ENCODE measurements around the gene PITX1.

PITX1 gene

DNA sequence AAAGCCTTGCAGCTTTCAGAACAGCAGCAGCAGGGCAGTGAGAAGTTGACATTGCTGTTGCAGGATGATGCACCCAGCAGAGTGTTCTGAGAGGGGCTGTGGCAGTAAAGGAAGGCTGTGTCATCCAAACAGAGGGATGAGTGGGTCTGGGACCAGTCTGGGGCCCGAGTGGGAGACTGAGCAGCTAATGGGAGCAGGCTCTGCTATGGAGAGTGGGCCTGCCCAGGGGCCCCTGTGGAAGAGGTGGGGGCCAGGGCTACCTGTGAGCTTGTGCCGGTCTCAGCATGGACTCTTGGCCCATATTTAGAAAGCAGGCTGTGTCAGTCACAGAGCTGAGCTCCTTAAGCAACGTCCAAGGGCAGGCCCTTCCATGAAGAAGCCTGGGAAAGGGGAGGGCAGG is 26.0 kb upstream of the PITX1 start:
- Histone ChIP-seq H3K27ac (ENCODE audit: low read length) (no peak overlapping the region), H3K9ac (ENCODE audit: low read length) (no peak overlapping the region), H3K36me3 (ENCODE audit: control insufficient read depth, low read depth, low read length) (no peaks in the 10 kb centered on the region), H3K4me1 (ENCODE audit: control insufficient read depth, low read depth, low read length) (no peaks in the 10 kb centered on the region), H3K9me3 (ENCODE audit: control insufficient read depth, low read depth, low read length) (no peaks in the 10 kb centered on the region), H3K4me3 (ENCODE audit: low read length) (no peak overlapping the region), H3K27me3 (ENCODE audit: control insufficient read depth, insufficient read depth, low read length) (peaks cover 11% of the 10 kb centered on the region)

DNA sequence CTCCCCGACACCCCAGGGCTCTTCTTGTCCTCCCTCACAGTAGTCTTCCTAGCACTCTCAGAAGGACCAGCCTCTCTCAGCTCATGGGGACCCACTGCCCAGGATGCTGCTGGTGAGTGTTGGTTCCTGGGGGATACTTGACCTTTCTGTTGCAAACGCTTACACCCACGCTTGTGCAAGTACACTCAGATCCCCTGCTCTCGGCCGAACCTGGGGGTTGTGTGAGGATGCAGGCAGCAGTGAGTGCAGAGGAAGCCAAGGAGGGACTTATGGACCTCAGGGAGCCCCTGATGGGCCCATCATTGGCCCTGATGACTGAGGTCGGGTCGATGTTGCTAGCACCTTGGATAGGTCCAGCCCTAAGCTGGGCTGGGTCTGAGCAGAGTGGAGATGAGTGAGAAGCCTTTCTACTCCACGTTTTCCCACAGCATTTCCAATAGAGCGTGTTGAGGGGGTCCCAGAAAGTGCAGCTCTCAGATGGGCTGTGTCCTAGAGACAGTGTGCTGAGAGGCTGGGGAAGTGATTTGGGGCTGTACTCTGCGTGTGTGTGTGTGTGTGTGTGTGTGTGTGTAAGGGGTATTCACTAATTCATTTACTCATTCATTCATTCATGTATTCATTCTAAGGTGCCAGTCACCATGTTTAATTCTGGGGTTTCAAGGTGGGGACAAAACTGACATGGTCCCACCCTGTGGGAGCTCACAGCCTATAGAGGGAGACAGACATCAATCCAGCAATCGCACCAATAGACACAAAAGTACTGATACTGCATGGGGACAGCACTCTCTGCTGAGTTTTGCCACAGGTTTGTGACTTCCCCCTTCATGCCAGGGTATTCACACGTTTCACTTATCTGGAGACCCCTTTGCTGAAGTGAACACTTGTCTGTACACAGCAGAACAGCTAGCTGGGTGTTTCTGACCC is 25.2 kb upstream of the PITX1 start:
- Histone ChIP-seq H3K9ac (ENCODE audit: low read length) (no peak overlapping the region), H3K4me1 (ENCODE audit: control insufficient read depth, low read depth, low read length) (no peaks in the 10 kb centered on the region), H3K27me3 (ENCODE audit: control insufficient read depth, insufficient read depth, low read length) (peaks cover 11% of the 10 kb centered on the region), H3K4me3 (ENCODE audit: low read length) (no peak overlapping the region), H3K9me3 (ENCODE audit: control insufficient read depth, low read depth, low read length) (no peaks in the 10 kb centered on the region), H3K27ac (ENCODE audit: low read length) (no peak overlapping the region), H3K36me3 (ENCODE audit: control insufficient read depth, low read depth, low read length) (no peaks in the 10 kb centered on the region)

DNA sequence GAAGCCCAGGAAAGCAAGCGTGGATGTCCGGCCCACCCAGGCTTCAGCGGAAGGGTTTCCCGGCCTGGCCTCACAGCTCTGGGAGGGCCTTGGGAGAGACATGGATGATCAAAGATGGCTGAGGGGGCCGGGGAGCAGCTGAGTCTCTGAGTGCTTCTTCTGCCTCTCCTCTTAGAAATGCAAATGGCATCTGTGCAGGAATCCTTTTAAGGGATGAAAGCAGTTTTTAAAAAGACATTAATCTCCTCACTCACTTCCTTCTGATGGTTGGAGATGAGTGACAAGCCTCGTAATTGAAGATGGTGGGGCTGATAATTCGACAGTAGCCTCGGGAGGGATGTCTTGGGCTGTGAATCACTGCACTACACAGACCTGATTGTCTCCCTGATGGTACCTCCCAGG is 24.3 kb upstream of the PITX1 start:
- Histone ChIP-seq H3K9me3 (ENCODE audit: control insufficient read depth, low read depth, low read length) (no peaks in the 10 kb centered on the region), H3K4me3 (ENCODE audit: low read length) (no peak overlapping the region), H3K27ac (ENCODE audit: low read length) (no peak overlapping the region), H3K27me3 (ENCODE audit: control insufficient read depth, insufficient read depth, low read length) (peaks cover 20% of the 10 kb centered on the region), H3K9ac (ENCODE audit: low read length) (no peak overlapping the region), H3K36me3 (ENCODE audit: control insufficient read depth, low read depth, low read length) (no peaks in the 10 kb centered on the region), H3K4me1 (ENCODE audit: control insufficient read depth, low read depth, low read length) (no peaks in the 10 kb centered on the region)

DNA sequence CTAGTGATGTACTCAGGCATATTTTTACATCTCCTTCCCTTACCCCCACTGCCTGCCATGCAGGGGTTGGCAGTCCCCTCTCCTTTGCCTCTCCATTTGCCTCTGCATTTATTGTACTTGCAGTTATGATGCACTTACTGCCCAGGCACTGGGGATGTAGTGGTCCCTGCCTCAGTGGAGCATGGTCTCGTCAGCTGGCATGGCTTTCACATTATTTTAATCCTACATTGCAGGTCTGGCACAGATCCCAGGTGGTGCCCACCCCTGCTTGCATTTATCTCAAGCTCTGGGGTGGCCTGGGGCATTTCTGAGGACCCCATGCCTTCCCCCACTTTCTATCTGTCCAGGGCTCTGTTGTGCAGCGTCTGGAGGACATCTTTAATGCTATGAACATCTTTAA is 23.2 kb upstream of the PITX1 start:
- Histone ChIP-seq H3K36me3 (ENCODE audit: control insufficient read depth, low read depth, low read length) (no peaks in the 10 kb centered on the region), H3K4me1 (ENCODE audit: control insufficient read depth, low read depth, low read length) (no peaks in the 10 kb centered on the region), H3K27me3 (ENCODE audit: control insufficient read depth, insufficient read depth, low read length) (peaks cover 31% of the 10 kb centered on the region), H3K9ac (ENCODE audit: low read length) (no peak overlapping the region), H3K9me3 (ENCODE audit: control insufficient read depth, low read depth, low read length) (no peaks in the 10 kb centered on the region), H3K27ac (ENCODE audit: low read length) (no peak overlapping the region), H3K4me3 (ENCODE audit: low read length) (no peak overlapping the region)

DNA sequence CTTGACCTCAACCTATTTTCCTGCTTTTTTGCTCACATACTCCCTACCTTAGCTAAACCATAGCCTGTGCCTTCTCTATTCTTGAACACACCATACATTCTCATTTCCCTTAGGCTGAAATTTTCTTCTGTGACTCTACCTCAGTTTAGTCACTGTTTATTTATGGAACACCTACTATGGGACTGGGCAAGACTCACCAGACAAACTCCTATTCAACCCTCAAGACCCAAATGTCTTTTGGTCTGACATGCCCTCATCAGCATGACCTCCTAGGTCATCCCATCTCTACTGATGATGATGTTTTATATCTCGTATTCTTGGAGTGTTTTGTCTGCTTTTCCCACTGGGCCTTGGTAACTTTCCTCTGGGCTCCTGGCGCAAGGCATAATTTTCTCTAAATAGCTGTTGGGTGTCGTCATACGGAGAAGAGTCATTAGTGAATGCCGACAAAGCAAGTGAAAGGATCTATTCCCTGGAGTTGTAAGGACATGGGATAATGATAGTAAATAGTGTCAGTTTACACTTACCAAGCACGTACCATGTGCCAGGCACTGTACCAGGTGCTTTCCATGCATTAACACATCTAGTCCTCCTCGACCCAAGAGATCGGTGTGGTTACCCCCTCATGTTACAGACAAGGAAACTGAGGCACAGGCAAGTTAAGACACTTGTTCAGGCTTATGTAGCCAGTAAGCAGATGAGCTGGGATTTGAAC is 22.4 kb upstream of the PITX1 start:
- H3K27me3 ChIP-seq (ENCODE audit: control insufficient read depth, insufficient read depth, low read length): peaks cover 38% of the 10 kb centered on the region
- no peaks in the 10 kb centered on the region for H3K36me3 ChIP-seq (ENCODE audit: control insufficient read depth, low read depth, low read length)
- no peak overlapping the region for H3K27ac ChIP-seq (ENCODE audit: low read length)
- H3K9ac ChIP-seq (ENCODE audit: low read length): no peak overlapping the region
- H3K9me3 ChIP-seq (ENCODE audit: control insufficient read depth, low read depth, low read length): no peaks in the 10 kb centered on the region
- H3K4me3 ChIP-seq (ENCODE audit: low read length): no peak overlapping the region
- no peaks in the 10 kb centered on the region for H3K4me1 ChIP-seq (ENCODE audit: control insufficient read depth, low read depth, low read length)

DNA sequence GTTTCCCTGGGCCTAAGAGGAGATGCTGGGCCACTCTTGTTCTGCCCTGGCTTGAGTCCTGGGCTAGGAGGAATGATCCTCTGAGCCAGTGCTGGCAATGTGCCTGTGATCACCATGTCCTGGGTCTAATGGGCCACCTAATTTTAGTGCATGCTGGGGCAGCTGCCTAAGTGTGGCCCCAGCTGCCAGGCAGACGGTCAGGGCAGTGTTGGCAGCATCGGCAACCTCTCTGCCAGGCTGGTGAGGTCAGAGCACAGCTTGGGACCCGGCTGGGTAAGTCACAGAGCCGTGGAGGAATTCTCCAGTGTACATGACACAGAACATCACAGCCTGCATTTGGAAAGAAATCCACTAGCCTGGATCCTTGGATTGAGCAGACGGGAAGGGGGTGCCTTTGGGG is 21.4 kb upstream of the PITX1 start:
- Histone ChIP-seq H3K27ac (ENCODE audit: low read length) (no peak overlapping the region), H3K4me3 (ENCODE audit: low read length) (no peak overlapping the region), H3K4me1 (ENCODE audit: control insufficient read depth, low read depth, low read length) (no peaks in the 10 kb centered on the region), H3K36me3 (ENCODE audit: control insufficient read depth, low read depth, low read length) (no peaks in the 10 kb centered on the region), H3K9me3 (ENCODE audit: control insufficient read depth, low read depth, low read length) (no peaks in the 10 kb centered on the region), H3K27me3 (ENCODE audit: control insufficient read depth, insufficient read depth, low read length) (peaks cover 49% of the 10 kb centered on the region), H3K9ac (ENCODE audit: low read length) (no peak overlapping the region)

DNA sequence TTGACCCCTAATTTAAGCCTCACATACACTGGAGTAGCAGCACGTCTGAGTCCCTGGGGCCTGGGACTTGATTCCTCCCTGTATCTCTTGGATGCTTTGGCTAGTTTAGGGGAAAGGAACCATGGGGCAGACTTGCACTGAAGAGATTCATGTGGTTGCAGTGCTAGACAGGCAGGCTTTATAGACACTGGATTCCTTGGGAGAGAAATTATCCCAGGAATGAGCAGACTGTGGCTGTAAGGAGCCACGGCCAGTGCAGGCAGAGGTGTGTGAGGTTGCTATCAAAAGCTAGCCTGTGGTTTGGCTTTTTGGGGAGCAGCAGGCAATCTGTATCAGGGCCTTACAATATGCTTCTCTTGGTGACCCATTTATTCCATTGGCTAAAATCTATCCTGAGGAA is 20.5 kb upstream of the PITX1 start:
- Histone ChIP-seq H3K27me3 (ENCODE audit: control insufficient read depth, insufficient read depth, low read length) (peaks cover 58% of the 10 kb centered on the region), H3K36me3 (ENCODE audit: control insufficient read depth, low read depth, low read length) (no peaks in the 10 kb centered on the region), H3K4me1 (ENCODE audit: control insufficient read depth, low read depth, low read length) (no peaks in the 10 kb centered on the region), H3K4me3 (ENCODE audit: low read length) (no peak overlapping the region), H3K9ac (ENCODE audit: low read length) (no peak overlapping the region), H3K9me3 (ENCODE audit: control insufficient read depth, low read depth, low read length) (no peaks in the 10 kb centered on the region), H3K27ac (ENCODE audit: low read length) (no peak overlapping the region)

DNA sequence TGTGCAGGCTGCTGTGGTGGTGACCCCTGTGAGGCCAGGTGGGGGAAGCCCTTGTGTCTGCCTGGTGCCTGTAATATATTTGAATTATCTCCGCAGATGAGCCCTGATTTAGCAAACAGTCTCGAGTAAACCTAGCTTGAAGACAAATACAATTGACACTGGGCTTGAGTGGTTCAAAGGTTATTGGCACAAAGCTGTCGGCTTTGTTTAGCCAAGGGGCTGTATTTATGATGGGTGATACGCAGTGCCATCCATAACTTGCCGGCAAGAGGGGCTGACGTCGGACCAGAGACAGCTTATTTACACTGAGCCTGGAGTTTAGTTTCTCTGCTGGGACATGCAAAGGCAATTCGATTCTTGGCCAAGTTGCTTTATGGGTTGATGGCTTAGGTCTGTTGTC is 20.0 kb upstream of the PITX1 start:
- Histone ChIP-seq H3K27ac (ENCODE audit: low read length) (no peak overlapping the region), H3K27me3 (ENCODE audit: control insufficient read depth, insufficient read depth, low read length) (peaks cover 63% of the 10 kb centered on the region), H3K9me3 (ENCODE audit: control insufficient read depth, low read depth, low read length) (no peaks in the 10 kb centered on the region), H3K4me1 (ENCODE audit: control insufficient read depth, low read depth, low read length) (no peaks in the 10 kb centered on the region), H3K36me3 (ENCODE audit: control insufficient read depth, low read depth, low read length) (no peaks in the 10 kb centered on the region), H3K9ac (ENCODE audit: low read length) (no peak overlapping the region), H3K4me3 (ENCODE audit: low read length) (no peak overlapping the region)

DNA sequence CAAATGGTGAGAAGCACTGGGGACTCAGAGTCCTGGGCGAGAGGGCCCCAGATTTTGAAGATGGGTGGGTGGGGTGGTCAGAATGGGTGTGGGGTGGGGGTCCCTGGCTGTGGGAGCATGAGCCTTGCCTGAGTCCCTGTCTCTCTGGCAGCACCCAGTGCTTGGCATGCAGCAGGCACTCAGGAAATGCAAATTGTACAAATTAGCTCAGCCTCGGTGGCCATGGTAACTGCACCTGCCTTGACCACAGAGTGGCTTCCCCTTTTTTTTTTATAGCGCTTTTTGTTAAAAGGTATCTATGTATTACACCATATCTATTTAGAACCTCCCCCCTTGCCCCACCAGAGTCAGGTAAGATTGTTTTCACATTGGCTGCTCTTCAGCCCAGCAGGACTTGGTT is 19.2 kb upstream of the PITX1 start:
- Histone ChIP-seq H3K36me3 (ENCODE audit: control insufficient read depth, low read depth, low read length) (no peaks in the 10 kb centered on the region), H3K4me3 (ENCODE audit: low read length) (no peak overlapping the region), H3K27me3 (ENCODE audit: control insufficient read depth, insufficient read depth, low read length) (peaks cover 70% of the 10 kb centered on the region), H3K9ac (ENCODE audit: low read length) (no peak overlapping the region), H3K9me3 (ENCODE audit: control insufficient read depth, low read depth, low read length) (no peaks in the 10 kb centered on the region), H3K4me1 (ENCODE audit: control insufficient read depth, low read depth, low read length) (no peaks in the 10 kb centered on the region), H3K27ac (ENCODE audit: low read length) (no peak overlapping the region)

DNA sequence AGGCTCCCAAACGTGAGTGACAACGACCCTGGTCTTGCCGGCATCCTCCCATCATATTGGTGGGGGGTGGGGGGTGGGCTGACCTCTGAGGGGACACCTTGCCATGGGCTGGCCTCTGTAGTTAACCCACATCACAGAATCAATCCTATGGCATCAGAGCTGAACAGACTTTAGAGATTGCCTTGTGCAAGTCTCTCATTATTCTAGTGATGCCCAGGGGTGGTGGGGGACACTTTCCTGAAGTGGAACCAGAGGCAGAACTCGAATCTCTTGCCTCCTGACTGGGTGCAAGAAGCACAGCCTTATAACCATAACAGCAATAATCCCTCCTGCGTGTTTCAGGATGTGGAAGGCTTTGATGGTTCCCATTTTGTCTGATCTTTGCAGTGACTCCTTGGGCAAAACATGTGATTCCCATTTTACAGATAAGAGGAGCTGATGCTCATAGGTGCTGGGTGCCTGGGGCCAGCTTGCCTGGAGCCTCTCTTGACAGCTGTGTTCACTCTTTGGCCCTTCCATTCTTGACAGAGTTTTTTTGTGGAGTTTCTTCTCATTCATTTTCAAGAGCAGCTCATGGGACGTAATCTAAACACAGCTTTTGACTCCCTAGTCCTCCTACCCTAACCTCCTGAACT is 18.6 kb upstream of the PITX1 start:
- Histone ChIP-seq H3K9ac (ENCODE audit: low read length) (no peak overlapping the region), H3K27me3 (ENCODE audit: control insufficient read depth, insufficient read depth, low read length) (peaks cover 77% of the 10 kb centered on the region), H3K27ac (ENCODE audit: low read length) (no peak overlapping the region), H3K36me3 (ENCODE audit: control insufficient read depth, low read depth, low read length) (no peaks in the 10 kb centered on the region), H3K4me1 (ENCODE audit: control insufficient read depth, low read depth, low read length) (no peaks in the 10 kb centered on the region), H3K9me3 (ENCODE audit: control insufficient read depth, low read depth, low read length) (no peaks in the 10 kb centered on the region), H3K4me3 (ENCODE audit: low read length) (no peak overlapping the region)

DNA sequence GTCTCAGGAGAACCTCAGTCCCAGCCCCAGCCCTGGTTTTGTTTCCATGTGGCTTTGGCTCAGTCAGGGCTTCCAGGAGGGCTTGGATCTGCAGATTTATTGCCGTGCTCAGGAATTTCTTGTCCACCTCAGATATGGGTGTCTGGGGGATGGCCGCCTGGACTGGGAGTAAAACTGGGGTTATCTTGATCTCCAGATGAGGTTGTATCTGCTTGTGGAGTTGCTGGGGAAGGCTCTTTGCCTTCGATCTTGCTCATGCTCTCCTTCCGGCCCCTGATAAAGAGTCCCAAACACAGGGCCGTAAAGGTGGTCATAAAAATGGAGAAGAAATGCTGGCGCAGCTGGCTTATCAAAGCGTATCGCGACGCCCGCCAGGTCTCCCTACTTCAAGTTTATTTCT is 17.8 kb upstream of the PITX1 start:
- Histone ChIP-seq H3K27ac (ENCODE audit: low read length) (no peak overlapping the region), H3K4me3 (ENCODE audit: low read length) (no peak overlapping the region), H3K4me1 (ENCODE audit: control insufficient read depth, low read depth, low read length) (no peaks in the 10 kb centered on the region), H3K27me3 (ENCODE audit: control insufficient read depth, insufficient read depth, low read length) (peaks cover 83% of the 10 kb centered on the region), H3K36me3 (ENCODE audit: control insufficient read depth, low read depth, low read length) (no peaks in the 10 kb centered on the region), H3K9ac (ENCODE audit: low read length) (no peak overlapping the region), H3K9me3 (ENCODE audit: control insufficient read depth, low read depth, low read length) (no peaks in the 10 kb centered on the region)
